BJ (cell line): Measurements from ENCODE around the gene PXN. TPM values are rescaled to one million over a fixed set of nuclear protein-coding genes. Genes with fewer than 3 reads are reported as not detected.

ENCODE experiments used
- CTCF ChIA-PET: fragments of 350-600 bp; formaldehyde crosslinking; extraction: SDS; loops from one replicate; lab custom pipeline; 2021; ENCODE audit warnings: antibody characterized with exemption, inconsistent platforms; lab: Yijun Ruan, JAX
- POLR2A ChIA-PET: fragments of 300-600 bp; sonication (Branson Sonifier 250); formaldehyde crosslinking; extraction: SDS; loops from one replicate; lab custom pipeline; 2021; ENCODE audit warnings: antibody characterized with exemption; lab: Charles Lee
- DNase-seq: peaks from one replicate; pipeline ENCODE4 v3.0.0-alpha.2; 2011; ENCODE audit warnings: low read depth
- H3K27me3 ChIP-seq: 2 replicates; pipeline ENCODE4 v1.6.0; 2011; ENCODE audit warnings: low read length; ENCODE audit not compliant: control insufficient read depth, insufficient read depth
- H3K36me3 ChIP-seq: 2 replicates; pipeline ENCODE4 v1.5.1; 2011; ENCODE audit warnings: low read length; ENCODE audit not compliant: control insufficient read depth, insufficient read depth
- H3K4me3 ChIP-seq: 2 replicates; pipeline ENCODE4 v1.5.1; 2011; ENCODE audit warnings: low read depth, mild to moderate bottlenecking, control low read depth, low read length
- CTCF ChIP-seq: IDR thresholded peaks from 2 replicates; pipeline ENCODE4 v1.5.1; 2011; ENCODE audit warnings: low read depth, mild to moderate bottlenecking, control low read depth, inconsistent platforms, low read length, moderate library complexity; ENCODE audit not compliant: insufficient read depth
- polyA plus RNA-seq: library from polyadenylated mRNA; depleted of rRNA; stranded (reverse); fragments of >200 nt; gene quantifications from 2 replicates; pipeline ENCODE4 v1.2.3, GENCODE V29; 2011

Gene PXN
- polyA plus RNA-seq, 1 experiment: 41.8 TPM

GRCh38 chr12:120169946-120170345, 95.6 kb downstream of the PXN start:
- Histone ChIP-seq H3K27me3 (no peaks in the 10 kb centered on the region), H3K4me3 (no peak overlapping the region), H3K36me3 (peaks cover 24% of the 10 kb centered on the region)
- no peak for DNase-seq
- ChIA-PET POLR2A (no interaction called here), CTCF (interaction anchor here (0.7 kb wide), 1 partner anchor 57 kb away, joined by 3 read pairs; no protein-coding TSS in a partner anchor)
- no peak for TF ChIP-seq CTCF

- TF ChIP-seq CTCF: no peak
- ChIA-PET POLR2A (no interaction called here), CTCF (no interaction called here)
- H3K27me3 ChIP-seq: no peaks in the 10 kb centered on the region
- peaks cover 20% of the 10 kb centered on the region for H3K36me3 ChIP-seq
- DNase-seq: no peak
- H3K4me3 ChIP-seq: no peak overlapping the region
Observed at GRCh38 chr12:120168337-120168736, 97.2 kb downstream of the PXN start.

- no peak for TF ChIP-seq CTCF
- DNase-seq: no peak
- CTCF ChIA-PET: interaction anchor here (0.6 kb wide), 1 partner anchor 71 kb away, joined by 3 read pairs; no protein-coding TSS in a partner anchor
- Histone ChIP-seq H3K4me3 (no peak overlapping the region), H3K36me3 (peaks cover 24% of the 10 kb centered on the region), H3K27me3 (no peaks in the 10 kb centered on the region)
- POLR2A ChIA-PET: no interaction called here
Observed at GRCh38 chr12:120167529-120168095, 97.9 kb downstream of the PXN start.

GRCh38 chr12:120164293-120164692, 101.2 kb downstream of the PXN start:
- POLR2A ChIA-PET: interaction anchor here (0.6 kb wide), 1 partner anchor 37 kb away, joined by 3 read pairs; no protein-coding TSS in a partner anchor
- Histone ChIP-seq H3K27me3 (no peaks in the 10 kb centered on the region), H3K4me3 (no peak overlapping the region), H3K36me3 (peaks cover 45% of the 10 kb centered on the region)
- no peak for DNase-seq
- CTCF ChIA-PET: no interaction called here
- no peak for TF ChIP-seq CTCF

- ChIA-PET POLR2A (no interaction called here), CTCF (no interaction called here)
- peaks cover 47% of the 10 kb centered on the region for H3K36me3 ChIP-seq
- DNase-seq: no peak
- no peak for TF ChIP-seq CTCF
- no peak overlapping the region for H3K4me3 ChIP-seq
- H3K27me3 ChIP-seq: no peaks in the 10 kb centered on the region
Observed at GRCh38 chr12:120162763-120163162, 102.8 kb downstream of the PXN start.
